Prostate gland (tissue), 2 donors: ENCODE measurements around the gene TSR1.

ENCODE experiments used
- POLR2A ChIP-seq: fragments of 450-650 bp; IDR thresholded peaks from one replicate; pipeline ENCODE4 v1.6.1; 2016; ENCODE audit warnings: antibody characterized with exemption, mild to moderate bottlenecking
- TF ChIP-seq, protein P1 (sequence below), 4 experiments: fragments of 200-600 bp in 2 of 4; fragments of 450-650 bp in 2 of 4; sonication (generic) in 2 of 4; IDR thresholded peaks; 1 replicate in 3 of 4; 2 replicates in 1 of 4; pipeline ENCODE4 v1.5.1; 2016 to 2019; ENCODE audit warnings: antibody characterized with exemption in 4 of 4, mild to moderate bottlenecking in 2 of 4, moderate library complexity in 2 of 4

DNA sequence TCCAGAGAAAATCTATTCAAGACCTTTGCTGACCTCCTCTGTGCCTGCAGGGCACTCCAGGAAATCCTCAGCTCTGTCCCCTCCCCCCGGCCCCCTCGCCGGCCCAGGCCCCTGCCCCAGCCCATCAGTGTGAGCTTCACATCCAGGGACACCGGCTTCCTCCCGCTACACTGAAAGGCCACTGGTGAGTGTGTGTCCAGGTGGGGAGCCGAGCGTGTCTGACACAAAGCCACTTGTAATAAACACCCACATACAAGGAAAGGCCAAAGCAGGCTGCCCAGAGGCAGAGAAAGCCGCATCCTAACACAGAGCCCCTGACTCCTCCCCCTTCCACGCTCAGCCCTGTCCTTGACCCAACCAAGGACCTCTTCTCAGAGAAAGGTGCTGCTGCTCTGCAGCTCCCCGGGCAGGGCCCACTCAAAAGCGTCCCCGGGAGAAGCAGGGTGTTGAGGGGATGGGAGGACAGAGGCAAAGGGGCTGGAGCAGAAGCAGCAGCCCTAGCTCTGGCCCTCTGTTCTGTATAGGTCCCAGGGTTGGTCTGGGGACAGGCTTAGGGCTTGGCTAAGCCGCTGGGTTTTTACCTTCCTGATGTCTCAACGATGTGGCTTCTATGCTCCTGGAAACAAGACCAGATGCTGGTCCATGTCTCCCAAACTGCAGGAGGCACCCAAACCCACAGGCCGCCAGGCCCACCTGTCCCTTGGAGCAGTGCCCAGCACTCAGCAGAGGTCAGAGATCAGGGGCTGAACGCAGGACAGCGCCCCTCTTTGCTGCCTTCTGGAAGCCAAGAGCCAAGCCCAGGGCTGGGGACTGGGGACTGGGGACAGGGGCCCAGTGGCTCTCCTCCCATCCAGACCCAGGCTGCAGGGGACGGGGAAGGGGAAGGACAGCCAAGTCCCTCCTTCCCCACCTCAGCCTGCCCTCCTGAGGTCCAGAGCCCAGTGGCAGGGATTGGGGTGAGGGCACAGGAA is 49.3 kb upstream of the TSR1 start:
- TF ChIP-seq POLR2A: no peak
- TF ChIP-seq, protein P1, sequence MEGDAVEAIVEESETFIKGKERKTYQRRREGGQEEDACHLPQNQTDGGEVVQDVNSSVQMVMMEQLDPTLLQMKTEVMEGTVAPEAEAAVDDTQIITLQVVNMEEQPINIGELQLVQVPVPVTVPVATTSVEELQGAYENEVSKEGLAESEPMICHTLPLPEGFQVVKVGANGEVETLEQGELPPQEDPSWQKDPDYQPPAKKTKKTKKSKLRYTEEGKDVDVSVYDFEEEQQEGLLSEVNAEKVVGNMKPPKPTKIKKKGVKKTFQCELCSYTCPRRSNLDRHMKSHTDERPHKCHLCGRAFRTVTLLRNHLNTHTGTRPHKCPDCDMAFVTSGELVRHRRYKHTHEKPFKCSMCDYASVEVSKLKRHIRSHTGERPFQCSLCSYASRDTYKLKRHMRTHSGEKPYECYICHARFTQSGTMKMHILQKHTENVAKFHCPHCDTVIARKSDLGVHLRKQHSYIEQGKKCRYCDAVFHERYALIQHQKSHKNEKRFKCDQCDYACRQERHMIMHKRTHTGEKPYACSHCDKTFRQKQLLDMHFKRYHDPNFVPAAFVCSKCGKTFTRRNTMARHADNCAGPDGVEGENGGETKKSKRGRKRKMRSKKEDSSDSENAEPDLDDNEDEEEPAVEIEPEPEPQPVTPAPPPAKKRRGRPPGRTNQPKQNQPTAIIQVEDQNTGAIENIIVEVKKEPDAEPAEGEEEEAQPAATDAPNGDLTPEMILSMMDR (IDR thresholded peaks at IDR 0.05): no peak
